NT2/D1 (cell line): Measurements from ENCODE around the gene CNTN5.

Experiments used
- SUZ12 ChIP-seq: IDR thresholded peaks from 2 replicates; pipeline ENCODE4 v1.6.1; 2011; ENCODE audit not compliant: insufficient read length, insufficient read depth; ENCODE audit errors: extremely low read depth
- YY1 ChIP-seq: IDR thresholded peaks from 2 replicates; pipeline ENCODE4 v1.6.1; 2011; ENCODE audit not compliant: insufficient read length, insufficient read depth
- ZNF274 ChIP-seq: IDR thresholded peaks from 2 replicates; pipeline ENCODE4 v1.6.1; 2011; ENCODE audit warnings: mild to moderate bottlenecking, low read depth, low read length

DNA sequence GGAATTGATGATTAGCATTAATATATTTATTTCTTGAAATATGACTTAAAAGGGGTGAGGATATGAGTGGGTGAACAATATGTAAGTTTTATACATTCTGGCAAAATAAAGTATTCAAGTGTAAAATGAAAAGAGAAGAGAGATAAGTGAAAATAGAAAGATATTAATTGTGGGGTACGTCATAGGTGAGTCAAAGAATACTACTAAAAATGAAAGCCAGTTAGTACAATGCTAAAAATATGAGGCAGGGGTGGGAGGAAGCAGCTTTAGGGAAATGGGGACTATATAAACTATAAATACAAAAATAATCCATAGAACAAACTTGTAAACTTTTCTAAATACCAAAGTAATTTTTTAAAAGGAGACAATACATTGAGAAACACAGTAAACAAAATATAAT lies 661.4 kb downstream of the CNTN5 start:
- TF ChIP-seq YY1 (no peak), ZNF274 (no peak), SUZ12 (no peak)
